ENCODE measurements around the gene LGR4.
A peak's percentile ranks its signal among the peaks of the same experiment; 100 is the strongest.

The LGR4 gene

GRCh38 chr11:27485930-27486773, 13.6 kb upstream of the LGR4 start:
- DNase-seq (ENCODE audit: low read depth), result peak; percentile 53

GRCh38 chr11:27482793-27483192, 10.2 kb upstream of the LGR4 start:
- peak; percentile 64 for DNase-seq (ENCODE audit: low read depth)

GRCh38 chr11:27481992-27482391, 9.4 kb upstream of the LGR4 start:
- no peak for DNase-seq (ENCODE audit: low read depth)

GRCh38 chr11:27477831-27478230, 5.2 kb upstream of the LGR4 start:
- DNase-seq (ENCODE audit: low read depth), result no peak

GRCh38 chr11:27477243-27477642, 4.7 kb upstream of the LGR4 start:
- DNase-seq (ENCODE audit: low read depth), result no peak

GRCh38 chr11:27475622-27476021, 3.0 kb upstream of the LGR4 start:
- no peak for DNase-seq (ENCODE audit: low read depth)

GRCh38 chr11:27473017-27473406, 422 bp upstream of the LGR4 start:
- no peak for DNase-seq (ENCODE audit: low read depth)

GRCh38 chr11:27471589-27472397, 797 bp downstream of the LGR4 start:
- DNase-seq (ENCODE audit: low read depth), result no peak

- DNase-seq (ENCODE audit: low read depth), result no peak
These were observed 1.6 kb downstream of the LGR4 start for GRCh38 chr11:27470826-27471588.

GRCh38 chr11:27470166-27470565, 2.4 kb downstream of the LGR4 start:
- DNase-seq (ENCODE audit: low read depth), result no peak

- DNase-seq (ENCODE audit: low read depth), result no peak
These were observed 3.4 kb downstream of the LGR4 start for GRCh38 chr11:27468995-27469695.

- peak; percentile 89 for DNase-seq (ENCODE audit: low read depth)
These were observed 4.2 kb downstream of the LGR4 start for GRCh38 chr11:27468209-27468994.

GRCh38 chr11:27467181-27467913, 5.2 kb downstream of the LGR4 start:
- DNase-seq (ENCODE audit: low read depth), result no peak

- DNase-seq (ENCODE audit: low read depth), result no peak
These were observed 6.2 kb downstream of the LGR4 start for GRCh38 chr11:27466363-27466762.

- no peak for DNase-seq (ENCODE audit: low read depth)
These were observed 7.0 kb downstream of the LGR4 start for GRCh38 chr11:27465629-27466028.

GRCh38 chr11:27464909-27465308, 7.7 kb downstream of the LGR4 start:
- DNase-seq (ENCODE audit: low read depth), result no peak

- peak; percentile 67 for DNase-seq (ENCODE audit: low read depth)
These were observed 8.3 kb downstream of the LGR4 start for GRCh38 chr11:27464289-27464696.

GRCh38 chr11:27462543-27462942, 10.0 kb downstream of the LGR4 start:
- peak; percentile 57 for DNase-seq (ENCODE audit: low read depth)

- DNase-seq (ENCODE audit: low read depth), result no peak
These were observed 12.2 kb downstream of the LGR4 start for GRCh38 chr11:27460158-27460978.

Data from amniotic epithelial cell (primary cell).